Stomach (tissue), 9 donors: ENCODE data around the gene ATP8B4. TPM values are rescaled to one million over a fixed set of nuclear protein-coding genes. Genes with fewer than 3 reads are reported as not detected.

Source experiments
- DNase-seq, 2 donors: peaks; one replicate each; pipeline versions ENCODE4 v3.0.0 to v3.0.0-alpha.2; 2013 to 2019
- H3K27ac ChIP-seq, 5 donors: fragments of 200-600 bp in 4 of 5; sonication (generic) in 4 of 5; one replicate each; pipeline ENCODE4 v1.5.1; 2013 to 2019; ENCODE audit warnings: mild to moderate bottlenecking in 1 of 5, moderate library complexity in 1 of 5
- H3K27me3 ChIP-seq, 3 donors: fragments of 200-600 bp; sonication (generic); one replicate each; pipeline ENCODE4 v1.5.1; 2017 to 2019; ENCODE audit warnings: mixed run types in 1 of 3
- H3K36me3 ChIP-seq, 4 donors: fragments of 200-600 bp; sonication (generic); 1 replicate in 3 of 4; 2 replicates in 1 of 4; pipeline ENCODE4 v1.5.1; 2016 to 2019
- H3K4me1 ChIP-seq, 4 donors: fragments of 200-600 bp; sonication (generic); one replicate each; pipeline ENCODE4 v1.5.1; 2016 to 2019
- H3K4me3 ChIP-seq, 4 donors: fragments of 200-600 bp; sonication (generic) in 3 of 4; one replicate each; pipeline ENCODE4 v1.5.1; 2016 to 2019; ENCODE audit warnings: mild to moderate bottlenecking in 1 of 4
- H3K9me3 ChIP-seq, 4 donors: fragments of 200-600 bp; sonication (generic); one replicate each; pipeline ENCODE4 v1.5.1; 2016 to 2019
- CTCF ChIP-seq, 7 experiments: fragments of 450-650 bp in 4 of 7; fragments of 200-600 bp in 3 of 7; sonication (generic) in 3 of 7; IDR thresholded peaks; one replicate each; pipeline ENCODE4 v1.5.1; 2016 to 2019; ENCODE audit warnings: antibody characterized with exemption in 7 of 7, control low read depth in 2 of 7, mild to moderate bottlenecking in 1 of 7
- EP300 ChIP-seq: sonication (generic); formaldehyde crosslinking; IDR thresholded peaks from one replicate; pipeline ENCODE4 v1.6.1; 2017; ENCODE audit warnings: antibody characterized with exemption
- POLR2A ChIP-seq, 4 donors: fragments of 450-650 bp; IDR thresholded peaks; one replicate each; pipeline ENCODE4 v1.6.1; 2016; ENCODE audit warnings: antibody characterized with exemption in 4 of 4, control low read depth in 2 of 4, mild to moderate bottlenecking in 1 of 4, moderate library complexity in 1 of 4
- POLR2AphosphoS5 ChIP-seq, 3 donors: sonication (generic); formaldehyde crosslinking; IDR thresholded peaks; one replicate each; pipeline ENCODE4 v1.6.1; 2016; ENCODE audit warnings: antibody characterized with exemption in 3 of 3
- WGBS, 5 donors: extraction: QIAGEN DNeasy Blood & Tissue Kit in 3 of 5; methylation state at CpG; one replicate each; pipeline versions ENCODE4 v1.1.5 to v1.1.7; 2013 to 2018; 5-methylcytosine and 5-hydroxymethylcytosine counted together
- intact Hi-C: fragments of 100-400 bp; cut with DNase I; formaldehyde crosslinking; loops from one replicate; pipeline ENCODE4 v1.15.1; 2023; ENCODE audit warnings: low total_unique reads
- polyA plus RNA-seq, 3 donors: library from polyadenylated mRNA; stranded (reverse); fragments of 200-250 nt; gene quantifications; one replicate each; pipeline ENCODE4 v1.2.3, GENCODE V29; 2013
- total RNA-seq, 5 donors: library from RNA; depleted of rRNA; stranded (reverse); fragments of >200 nt; gene quantifications; one replicate each; pipeline versions ENCODE4 v1.1.0 to v1.2.3, GENCODE V29; 2014 to 2016
- donor health status: healthy with polysubstance abuse.
- donor health status: Bipolar disorder and iron deficiency.
- donor health status: healthy.

The ATP8B4 gene
- total and polyA plus RNA-seq, 8 donors = under 0.01 to 14.3 (median 1.6) TPM

DNA sequence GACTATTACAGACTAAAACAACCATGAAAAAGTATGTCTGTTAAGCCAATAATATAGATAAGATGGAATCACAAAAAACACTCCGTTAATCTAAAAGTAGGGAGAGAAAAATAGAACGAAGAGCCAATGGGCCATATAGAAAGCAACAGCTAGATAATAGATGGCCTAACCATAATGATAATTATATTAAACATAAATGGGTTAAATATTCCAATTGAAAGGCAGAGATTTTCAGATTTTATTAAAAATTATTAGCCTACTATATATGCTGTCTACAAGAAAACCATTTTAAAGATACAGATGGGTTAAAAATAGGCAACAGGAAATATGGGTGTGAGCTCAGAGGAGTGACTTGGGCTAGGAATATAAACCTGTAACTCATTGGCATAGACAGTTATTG is 76.3 kb downstream of the ATP8B4 start:
- Histone ChIP-seq H3K4me3 (no peak overlapping the region), H3K4me1 (no peaks in the 10 kb centered on the region), H3K36me3 (no peaks in the 10 kb centered on the region), H3K27ac (no peak overlapping the region), H3K9me3 (peaks cover 0 to 22% (median 10%) of the 10 kb centered on the region in 4 donors), H3K27me3 (no peaks in the 10 kb centered on the region)
- intact Hi-C loops = no loop called here
- WGBS, 5 donors = 86 to 91% (median 89%) methylated on average over 2 of the region's 2 CpGs
- no peak for DNase-seq
- TF ChIP-seq POLR2A (IDR thresholded peaks at IDR 0.05) = no peak
- no peak for TF ChIP-seq EP300
- no peak for TF ChIP-seq POLR2AphosphoS5 (IDR thresholded peaks at IDR 0.05)
- no peak for TF ChIP-seq CTCF (IDR thresholded peaks at IDR 0.05)

GRCh38 chr15:50030456-50030855 is 88.6 kb downstream of the ATP8B4 start:
- H3K9me3 ChIP-seq = no peaks in the 10 kb centered on the region
- no peaks in the 10 kb centered on the region for H3K4me1 ChIP-seq
- H3K36me3 ChIP-seq = no peaks in the 10 kb centered on the region
- intact Hi-C loops = no loop called here
- H3K27ac ChIP-seq = no peak overlapping the region
- TF ChIP-seq POLR2AphosphoS5 (IDR thresholded peaks at IDR 0.05) (no peak), CTCF (IDR thresholded peaks at IDR 0.05) (no peak), POLR2A (IDR thresholded peaks at IDR 0.05) (no peak), EP300 (no peak)
- H3K4me3 ChIP-seq = no peak overlapping the region
- no peak for DNase-seq
- H3K27me3 ChIP-seq = no peaks in the 10 kb centered on the region

GRCh38 chr15:50028326-50028725 is 90.7 kb downstream of the ATP8B4 start:
- H3K4me1 ChIP-seq = peaks cover 0 to 12% (median 0%) of the 10 kb centered on the region in 4 donors
- intact Hi-C loops = no loop called here
- no peak for DNase-seq
- H3K36me3 ChIP-seq = no peaks in the 10 kb centered on the region
- H3K9me3 ChIP-seq = no peaks in the 10 kb centered on the region
- H3K27ac ChIP-seq = no peak overlapping the region
- no peaks in the 10 kb centered on the region for H3K27me3 ChIP-seq
- TF ChIP-seq CTCF (IDR thresholded peaks at IDR 0.05) = no peak
- TF ChIP-seq POLR2A (IDR thresholded peaks at IDR 0.05) = no peak
- no peak for TF ChIP-seq POLR2AphosphoS5 (IDR thresholded peaks at IDR 0.05)
- no peak for TF ChIP-seq EP300
- H3K4me3 ChIP-seq = no peak overlapping the region

- H3K27me3 ChIP-seq = no peaks in the 10 kb centered on the region
- H3K27ac ChIP-seq = peak overlapping the region in 1 of 5 donors; percentile 5
- TF ChIP-seq EP300 = no peak
- no peak for TF ChIP-seq CTCF (IDR thresholded peaks at IDR 0.05)
- TF ChIP-seq POLR2A (IDR thresholded peaks at IDR 0.05) = no peak
- no peak for TF ChIP-seq POLR2AphosphoS5 (IDR thresholded peaks at IDR 0.05)
- DNase-seq = peak in 1 of 2 donors; percentile 70
- WGBS, 5 donors = 33 to 76% (median 61%) methylated on average over 4 of the region's 4 CpGs
- intact Hi-C loops = no loop called here
- no peaks in the 10 kb centered on the region for H3K9me3 ChIP-seq
- H3K4me3 ChIP-seq = no peak overlapping the region
- peaks cover 0 to 12% (median 0%) of the 10 kb centered on the region in 4 donors for H3K4me1 ChIP-seq
- H3K36me3 ChIP-seq = no peaks in the 10 kb centered on the region
Measured at GRCh38 chr15:50024281-50024680, 94.8 kb downstream of the ATP8B4 start.
